GM12878 (cell line): ENCODE results near the gene HSD17B13. TPM values are rescaled to one million over a fixed set of nuclear protein-coding genes. Genes with fewer than 3 reads are reported as not detected.

Experiments used
- ATAC-seq: fragments of 200-7000 bp; cut with Tn5 transposase; 3 replicates; pipeline ENCODE4 v1.9.1; 2020; ENCODE audit warnings: mild to moderate bottlenecking, moderate library complexity
- BruUV-seq: library from RNA; stranded (reverse); fragments of 400-500 nt; replicated peaks from 2 replicates; lab custom pipeline; 2021; lab: Mats Ljungman, UMichigan
- CTCF ChIA-PET: fragments of 300-600 bp; sonication (Branson Sonifier 250); formaldehyde crosslinking; extraction: SDS; loops from one replicate; lab custom pipeline; 2021; ENCODE audit warnings: inconsistent platforms; lab: Yijun Ruan, JAX
- POLR2A ChIA-PET: fragments of 350-600 bp; formaldehyde crosslinking; extraction: SDS; loops from one replicate; lab custom pipeline; 2021; ENCODE audit warnings: inconsistent platforms; lab: Charles Lee
- RAD21 ChIA-PET: fragments of 300-600 bp; sonication (Branson Sonifier 250); formaldehyde crosslinking; loops from one replicate; lab custom pipeline; 2023; ENCODE audit warnings: antibody characterized with exemption; ENCODE audit not compliant: unreplicated experiment; lab: Charles Lee
- SMC1A ChIA-PET: fragments of 300-600 bp; sonication (Branson Sonifier 250); formaldehyde crosslinking; loops from one replicate; lab custom pipeline; 2023; ENCODE audit not compliant: unreplicated experiment, uncharacterized antibody; lab: Charles Lee
- DNase-seq: peaks from one replicate; pipeline ENCODE4 v3.0.0-alpha.2; 2011; ENCODE audit warnings: low read depth, low spot score
- FAIRE-seq: peaks from 3 replicates; lab custom pipeline; 2011; peaks lifted over from hg19 to GRCh38; lab: Jason Lieb, UNC
- H2AFZ ChIP-seq: 2 replicates; pipeline ENCODE4 v1.6.0; 2011; ENCODE audit warnings: low read depth, low read length, control low read depth; ENCODE audit not compliant: control insufficient read depth
- H3K27ac ChIP-seq: 2 replicates; pipeline ENCODE4 v1.5.1; 2011; ENCODE audit warnings: control low read depth; ENCODE audit not compliant: control insufficient read depth, insufficient read depth
- H3K27me3 ChIP-seq, 2 experiments: replicated peaks in 1 of 2; 2 replicates each; pipeline versions ENCODE4 v1.6.0 to v1.6.1; 2011; ENCODE audit warnings: low read length in 1 of 2; ENCODE audit not compliant: control insufficient read depth in 2 of 2, insufficient read depth in 2 of 2
- H3K36me3 ChIP-seq, 2 experiments: 2 replicates each; pipeline ENCODE4 v1.5.1; 2011; ENCODE audit warnings: low read length in 1 of 2; ENCODE audit not compliant: control insufficient read depth in 2 of 2, insufficient read depth in 2 of 2
- H3K4me1 ChIP-seq: 2 replicates; pipeline ENCODE4 v1.6.1; 2011; ENCODE audit warnings: mild to moderate bottlenecking, low read length, moderate library complexity, mixed read lengths; ENCODE audit not compliant: control insufficient read depth, insufficient read depth
- H3K4me2 ChIP-seq: 2 replicates; pipeline ENCODE4 v1.6.0; 2011; ENCODE audit warnings: control low read depth; ENCODE audit not compliant: control insufficient read depth, insufficient read depth
- H3K4me3 ChIP-seq: fragments of 200-600 bp; sonication (generic); 2 replicates; pipeline ENCODE4 v1.5.1; 2016
- H3K79me2 ChIP-seq: 2 replicates; pipeline ENCODE4 v1.6.0; 2011; ENCODE audit warnings: low read length; ENCODE audit not compliant: control insufficient read depth, insufficient read depth
- H3K9ac ChIP-seq: 2 replicates; pipeline ENCODE4 v1.8.0; 2011; ENCODE audit warnings: low read length, control low read depth, mixed read lengths; ENCODE audit not compliant: control insufficient read depth, insufficient read depth
- H3K9me3 ChIP-seq: replicated peaks from 3 replicates; pipeline ENCODE4 v1.5.1; 2011; ENCODE audit warnings: mild to moderate bottlenecking, low read length; ENCODE audit not compliant: control insufficient read depth, insufficient read depth
- H4K20me1 ChIP-seq: 2 replicates; pipeline ENCODE4 v1.6.0; 2011; ENCODE audit not compliant: control insufficient read depth, insufficient read depth
- BCL3 ChIP-seq: IDR thresholded peaks from 2 replicates; pipeline ENCODE4 v1.6.1; 2011; ENCODE audit warnings: borderline replicate concordance, low read depth, mild to moderate bottlenecking, moderate library complexity, low read length; ENCODE audit not compliant: insufficient read depth, poor library complexity, severe bottlenecking
- CHD1 ChIP-seq: IDR thresholded peaks from 2 replicates; pipeline ENCODE4 v1.6.1; 2012; ENCODE audit warnings: low read depth, low read length, improper control_type of control experiment
- EZH2 ChIP-seq: IDR thresholded peaks from 2 replicates; pipeline ENCODE4 v1.6.1; 2012; ENCODE audit warnings: low read depth, mild to moderate bottlenecking, control low read depth, inconsistent platforms, low read length, borderline replicate concordance; ENCODE audit not compliant: control insufficient read depth
- TAF1 ChIP-seq: IDR thresholded peaks from 2 replicates; pipeline ENCODE4 v1.6.1; 2011; ENCODE audit warnings: mild to moderate bottlenecking, low read depth, low read length, borderline replicate concordance
- YBX1 ChIP-seq: fragments of 450-650 bp; IDR thresholded peaks from 2 replicates; pipeline ENCODE4 v1.6.1; 2016; ENCODE audit warnings: antibody characterized with exemption
- ZBTB40 ChIP-seq: fragments of 450-650 bp; IDR thresholded peaks from 2 replicates; pipeline ENCODE4 v1.6.1; 2016; ENCODE audit warnings: mild to moderate bottlenecking, moderate library complexity, borderline replicate concordance
- ZNF207 ChIP-seq: fragments of 450-650 bp; IDR thresholded peaks from 2 replicates; pipeline ENCODE4 v1.6.1; 2014; ENCODE audit warnings: antibody characterized with exemption, mild to moderate bottlenecking, borderline replicate concordance
- WGBS: methylation state at CpG from one replicate; pipeline ENCODE4 v1.1.6; 2016; ENCODE audit warnings: low lambda C conversion rate; ENCODE audit not compliant: insufficient replicate concordance, insufficient coverage; ENCODE audit errors: missing lambda C conversion rate; 5-methylcytosine and 5-hydroxymethylcytosine counted together
- in situ Hi-C: fragments of 300-500 bp; cut with MboI; formaldehyde crosslinking; loops from 9 replicates; pipeline ENCODE4 v1.14.3; 2018; ENCODE audit warnings: mixed read lengths
- intact Hi-C: fragments of 100-400 bp; cut with micrococcal nuclease; formaldehyde crosslinking; loops from one replicate; pipeline ENCODE4 v1.14.2; 2022; ENCODE audit not compliant: unreplicated experiment
- polyA plus RNA-seq, 11 experiments: library from polyadenylated mRNA; depleted of rRNA in 4 of 11; unstranded in 6 of 11; stranded (reverse) in 5 of 11; fragments of >200 nt; fragmentation: Nextera tagmentation in 4 of 11; fragmentation: Illumina TruSeq in 1 of 11; extraction: Ambion mirVana in 4 of 11; extraction: Trizol in 1 of 11; gene quantifications; 1 replicate in 1 of 11; 2 replicates in 10 of 11; pipeline versions ENCODE4 v1.2.1 to v1.2.3, GENCODE V29; 2011 to 2016; ENCODE audit warnings: inconsistent platforms in 2 of 11, missing spikeins in 2 of 11, low read depth in 1 of 11
- total RNA-seq, 4 experiments: library from RNA; depleted of rRNA in 3 of 4; stranded (reverse); fragments of >200 nt in 3 of 4; fragmentation: Illumina TruSeq in 1 of 4; extraction: Trizol in 1 of 4; gene quantifications; 2 replicates each; pipeline versions ENCODE4 v1.2.1 to v1.2.3, GENCODE V29; 2013 to 2021
- TF ChIP-seq, protein P1 (sequence below): IDR thresholded peaks from 2 replicates; pipeline ENCODE4 v1.6.1; 2012; ENCODE audit warnings: low read length, inconsistent platforms
- TF ChIP-seq, protein P2 (sequence below): IDR thresholded peaks from 2 replicates; pipeline ENCODE4 v1.6.1; 2012; ENCODE audit warnings: low read depth, low read length, improper control_type of control experiment

HSD17B13 gene
- total and polyA plus RNA-seq, 10 of the 15 experiments (the other 5 are each of a cell fraction or from before 2014, with no cell fraction given), result 0.03 to 0.09 (median 0.04) TPM; not detected in 4

DNA sequence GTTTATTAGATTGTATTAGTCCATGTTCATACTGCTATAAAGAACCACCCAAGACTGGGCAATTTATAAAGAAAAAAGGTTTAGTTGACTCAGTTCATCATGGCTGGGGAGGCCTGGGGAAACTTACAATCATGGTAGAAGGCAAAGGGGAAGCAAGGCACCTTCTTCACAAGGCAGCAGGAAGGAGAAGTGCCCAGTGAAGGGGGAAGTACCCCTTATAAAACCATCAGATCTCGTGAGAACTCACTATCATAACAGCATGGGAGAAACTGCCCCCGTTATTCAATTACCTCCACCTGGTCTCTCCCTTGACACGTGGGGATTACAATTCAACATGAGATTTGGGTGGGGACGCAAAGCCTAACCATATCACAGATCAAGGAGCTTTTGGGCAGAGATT, 8.1 kb upstream of the HSD17B13 start:
- H3K9ac ChIP-seq, result no peak overlapping the region
- no peaks in the 10 kb centered on the region for H3K36me3 ChIP-seq
- no peak overlapping the region for H3K4me3 ChIP-seq
- H3K27me3 ChIP-seq, result no peaks in the 10 kb centered on the region
- FAIRE-seq, result no peak
- BruUV-seq, result no TSS peak
- H3K4me2 ChIP-seq, result no peak overlapping the region
- ChIA-PET RAD21 (no interaction called here), CTCF (no interaction called here), SMC1A (no interaction called here), POLR2A (no interaction called here)
- no peaks in the 10 kb centered on the region for H3K79me2 ChIP-seq
- in situ Hi-C loops (no loop called here), intact Hi-C loops (no loop called here)
- no peaks in the 10 kb centered on the region for H3K4me1 ChIP-seq
- H3K27ac ChIP-seq, result no peak overlapping the region
- TF ChIP-seq CHD1, result no peak
- TF ChIP-seq TAF1, result no peak
- no peak for TF ChIP-seq YBX1
- no peak for TF ChIP-seq EZH2
- TF ChIP-seq BCL3, result no peak
- TF ChIP-seq, protein P1, sequence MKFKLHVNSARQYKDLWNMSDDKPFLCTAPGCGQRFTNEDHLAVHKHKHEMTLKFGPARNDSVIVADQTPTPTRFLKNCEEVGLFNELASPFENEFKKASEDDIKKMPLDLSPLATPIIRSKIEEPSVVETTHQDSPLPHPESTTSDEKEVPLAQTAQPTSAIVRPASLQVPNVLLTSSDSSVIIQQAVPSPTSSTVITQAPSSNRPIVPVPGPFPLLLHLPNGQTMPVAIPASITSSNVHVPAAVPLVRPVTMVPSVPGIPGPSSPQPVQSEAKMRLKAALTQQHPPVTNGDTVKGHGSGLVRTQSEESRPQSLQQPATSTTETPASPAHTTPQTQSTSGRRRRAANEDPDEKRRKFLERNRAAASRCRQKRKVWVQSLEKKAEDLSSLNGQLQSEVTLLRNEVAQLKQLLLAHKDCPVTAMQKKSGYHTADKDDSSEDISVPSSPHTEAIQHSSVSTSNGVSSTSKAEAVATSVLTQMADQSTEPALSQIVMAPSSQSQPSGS, result no peak
- TF ChIP-seq, protein P2, sequence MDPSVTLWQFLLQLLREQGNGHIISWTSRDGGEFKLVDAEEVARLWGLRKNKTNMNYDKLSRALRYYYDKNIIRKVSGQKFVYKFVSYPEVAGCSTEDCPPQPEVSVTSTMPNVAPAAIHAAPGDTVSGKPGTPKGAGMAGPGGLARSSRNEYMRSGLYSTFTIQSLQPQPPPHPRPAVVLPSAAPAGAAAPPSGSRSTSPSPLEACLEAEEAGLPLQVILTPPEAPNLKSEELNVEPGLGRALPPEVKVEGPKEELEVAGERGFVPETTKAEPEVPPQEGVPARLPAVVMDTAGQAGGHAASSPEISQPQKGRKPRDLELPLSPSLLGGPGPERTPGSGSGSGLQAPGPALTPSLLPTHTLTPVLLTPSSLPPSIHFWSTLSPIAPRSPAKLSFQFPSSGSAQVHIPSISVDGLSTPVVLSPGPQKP, result no peak
- TF ChIP-seq ZNF207, result no peak
- no peak for TF ChIP-seq ZBTB40
- no peak for DNase-seq
- no peak overlapping the region for H2AFZ ChIP-seq
- ATAC-seq, result no peak
- 59% methylated on average over 4 of the region's 4 CpGs for WGBS
- H3K9me3 ChIP-seq, result peaks cover 3% of the 10 kb centered on the region; the same call in 2 of the 3 replicates
- no peaks in the 10 kb centered on the region for H4K20me1 ChIP-seq
